Ishikawa (cell line): Measurements from ENCODE around the gene MICAL3.

Experiments used
- CEBPB ChIP-seq: IDR thresholded peaks from 2 replicates; pipeline ENCODE4 v1.6.1; 2012
- CREB1 ChIP-seq: IDR thresholded peaks from 2 replicates; pipeline ENCODE4 v1.6.1; 2012; ENCODE audit warnings: low read depth
- EGR1 ChIP-seq: IDR thresholded peaks from 2 replicates; pipeline ENCODE4 v1.6.1; 2012
- EP300 ChIP-seq: IDR thresholded peaks from 2 replicates; pipeline ENCODE4 v1.6.1; 2012; ENCODE audit warnings: borderline replicate concordance
- MAX ChIP-seq: IDR thresholded peaks from 2 replicates; pipeline ENCODE4 v1.6.1; 2012
- NFIC ChIP-seq: IDR thresholded peaks from 2 replicates; pipeline ENCODE4 v1.6.1; 2012
- RAD21 ChIP-seq: IDR thresholded peaks from 2 replicates; pipeline ENCODE4 v1.6.1; 2012; ENCODE audit warnings: low read depth
- REST ChIP-seq: IDR thresholded peaks from 2 replicates; pipeline ENCODE4 v1.6.1; 2012; ENCODE audit warnings: low read depth, mild to moderate bottlenecking
- TAF1 ChIP-seq: IDR thresholded peaks from 2 replicates; pipeline ENCODE4 v1.6.1; 2012; ENCODE audit warnings: low read depth, mild to moderate bottlenecking
- TCF12 ChIP-seq: IDR thresholded peaks from 2 replicates; pipeline ENCODE4 v1.6.1; 2012; ENCODE audit warnings: low read depth
- TEAD4 ChIP-seq: IDR thresholded peaks from 2 replicates; pipeline ENCODE4 v1.6.1; 2012
- USF1 ChIP-seq: IDR thresholded peaks from 2 replicates; pipeline ENCODE4 v1.6.1; 2012
- YY1 ChIP-seq: IDR thresholded peaks from 2 replicates; pipeline ENCODE4 v1.6.1; 2012; ENCODE audit warnings: low read depth
- ZBTB7A ChIP-seq: IDR thresholded peaks from 2 replicates; pipeline ENCODE4 v1.6.1; 2012; ENCODE audit warnings: low read depth

- TF ChIP-seq USF1 = peak; percentile 15; the same call in 1 of the 2 replicates
- TF ChIP-seq EP300 = no peak
- no peak for TF ChIP-seq TAF1
- TF ChIP-seq CREB1 = no peak
- TF ChIP-seq MAX = no peak; the same call in 1 of the 2 replicates
- TF ChIP-seq NFIC = no peak
- no peak for TF ChIP-seq YY1
- no peak for TF ChIP-seq REST
- TF ChIP-seq EGR1 = no peak
- TF ChIP-seq CEBPB = no peak
- TF ChIP-seq RAD21 = no peak
- TF ChIP-seq TCF12 = no peak
- TF ChIP-seq TEAD4 = no peak
- no peak for TF ChIP-seq ZBTB7A
Observed at GRCh38 chr22:17779286-17780115, 244.9 kb downstream of the MICAL3 start.
